K562 (cell line): ENCODE measurements around the gene NEUROD4. TPM values are rescaled to one million over a fixed set of nuclear protein-coding genes. Genes with fewer than 3 reads are reported as not detected.

Source experiments
- FOSL1 ChIP-seq: fragments of 200-800 bp; sonication (Bioruptor generic); conservative IDR thresholded peaks from 2 replicates; pipeline ENCODE4 v1.6.1; 2016; ENCODE audit warnings: missing genetic modification characterization, missing compliant biosample characterization
- RAD51 ChIP-seq: fragments of 450-650 bp; IDR thresholded peaks from 2 replicates; pipeline ENCODE4 v1.7.1; 2016; ENCODE audit warnings: low read depth, mild to moderate bottlenecking, borderline replicate concordance
- SAFB2 ChIP-seq: fragments of 200-400 bp; formaldehyde crosslinking; IDR thresholded peaks from 2 replicates; pipeline ENCODE4 v1.6.1; 2018; ENCODE audit warnings: borderline replicate concordance, low read length, low read depth, moderate library complexity; ENCODE audit not compliant: severe bottlenecking
- ZNF583 ChIP-seq: fragments of 250-450 bp; sonication (Bioruptor Pico); IDR thresholded peaks from 2 replicates; pipeline ENCODE4 v1.4.0; 2020
- ZZZ3 ChIP-seq: fragments of 450-650 bp; IDR thresholded peaks from 2 replicates; pipeline ENCODE4 v1.6.1; 2016; ENCODE audit warnings: antibody characterized with exemption, mild to moderate bottlenecking, moderate library complexity
- polyA plus RNA-seq, 8 experiments: library from polyadenylated mRNA; depleted of rRNA in 4 of 8; stranded (reverse) in 5 of 8; unstranded in 3 of 8; fragments of >200 nt; fragmentation: Nextera tagmentation in 2 of 8; fragmentation: Illumina TruSeq in 1 of 8; extraction: Ambion mirVana in 2 of 8; extraction: Trizol in 1 of 8; gene quantifications; 2 replicates each; pipeline versions ENCODE4 v1.2.1 to v1.2.3, GENCODE V29; 2011 to 2014; ENCODE audit warnings: inconsistent platforms in 1 of 8, missing spikeins in 1 of 8
- total RNA-seq, 7 experiments: library from RNA; depleted of rRNA in 6 of 7; stranded (reverse); fragments of >200 nt in 6 of 7; fragmentation: Illumina TruSeq in 2 of 7; extraction: Trizol in 2 of 7; gene quantifications; 2 replicates each; pipeline versions ENCODE4 v1.2.1 to v1.2.3, GENCODE V29; 2011 to 2021; ENCODE audit warnings: low replicate concordance in 1 of 7
- TF ChIP-seq, protein P1 (sequence below): fragments of 450-650 bp; IDR thresholded peaks from 2 replicates; pipeline ENCODE4 v1.7.1; 2018; ENCODE audit warnings: mild to moderate bottlenecking, low read depth; ENCODE audit not compliant: partially characterized antibody
- TF ChIP-seq, protein P2 (sequence below): fragments of 250-450 bp; sonication (Bioruptor Pico); IDR thresholded peaks from 2 replicates; pipeline ENCODE4 v1.8.0; 2021; ENCODE audit warnings: mild to moderate bottlenecking, moderate library complexity
- TF ChIP-seq, protein P3 (sequence below): fragments of 450-650 bp; formaldehyde crosslinking; IDR thresholded peaks from 2 replicates; pipeline ENCODE4 v1.4.0; 2020; ENCODE audit warnings: mild to moderate bottlenecking, moderate library complexity

The NEUROD4 gene
- total and polyA plus RNA-seq, 9 of the 15 experiments (the other 6 are each of a cell fraction or from before 2014, with no cell fraction given), result not detected

DNA sequence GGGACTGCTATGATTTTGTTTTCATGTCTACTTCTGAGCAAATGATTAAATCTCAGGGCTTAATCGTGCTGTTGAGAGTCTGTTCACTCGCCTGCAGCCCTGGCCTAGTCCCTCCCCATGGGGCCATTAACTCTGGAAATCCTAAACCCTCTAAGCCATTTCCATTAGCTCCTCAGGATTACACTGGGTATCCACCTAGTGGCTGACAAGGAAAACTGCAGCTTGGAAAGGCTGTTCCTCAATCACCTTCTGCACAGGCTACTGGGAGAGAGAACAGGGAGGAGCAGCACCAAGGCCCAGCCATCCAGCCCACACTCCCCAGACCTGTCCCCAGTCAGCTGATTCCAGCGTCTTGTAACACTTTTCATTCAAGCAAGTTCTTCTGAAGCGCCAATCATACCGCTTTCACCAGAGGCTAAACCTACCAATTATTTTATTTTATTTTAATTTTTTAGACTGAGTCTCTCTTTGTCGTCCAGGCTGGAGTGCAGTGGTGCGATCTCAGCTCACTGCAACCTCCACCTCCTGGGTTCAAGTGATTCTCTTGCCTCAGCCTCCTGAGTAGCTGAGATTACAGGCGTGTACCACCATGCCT is 48.7 kb downstream of the NEUROD4 start (continued):
- TF ChIP-seq, protein P1, sequence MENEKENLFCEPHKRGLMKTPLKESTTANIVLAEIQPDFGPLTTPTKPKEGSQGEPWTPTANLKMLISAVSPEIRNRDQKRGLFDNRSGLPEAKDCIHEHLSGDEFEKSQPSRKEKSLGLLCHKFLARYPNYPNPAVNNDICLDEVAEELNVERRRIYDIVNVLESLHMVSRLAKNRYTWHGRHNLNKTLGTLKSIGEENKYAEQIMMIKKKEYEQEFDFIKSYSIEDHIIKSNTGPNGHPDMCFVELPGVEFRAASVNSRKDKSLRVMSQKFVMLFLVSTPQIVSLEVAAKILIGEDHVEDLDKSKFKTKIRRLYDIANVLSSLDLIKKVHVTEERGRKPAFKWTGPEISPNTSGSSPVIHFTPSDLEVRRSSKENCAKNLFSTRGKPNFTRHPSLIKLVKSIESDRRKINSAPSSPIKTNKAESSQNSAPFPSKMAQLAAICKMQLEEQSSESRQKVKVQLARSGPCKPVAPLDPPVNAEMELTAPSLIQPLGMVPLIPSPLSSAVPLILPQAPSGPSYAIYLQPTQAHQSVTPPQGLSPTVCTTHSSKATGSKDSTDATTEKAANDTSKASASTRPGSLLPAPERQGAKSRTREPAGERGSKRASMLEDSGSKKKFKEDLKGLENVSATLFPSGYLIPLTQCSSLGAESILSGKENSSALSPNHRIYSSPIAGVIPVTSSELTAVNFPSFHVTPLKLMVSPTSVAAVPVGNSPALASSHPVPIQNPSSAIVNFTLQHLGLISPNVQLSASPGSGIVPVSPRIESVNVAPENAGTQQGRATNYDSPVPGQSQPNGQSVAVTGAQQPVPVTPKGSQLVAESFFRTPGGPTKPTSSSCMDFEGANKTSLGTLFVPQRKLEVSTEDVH, result no peak
- no peak for TF ChIP-seq ZNF583
- no peak for TF ChIP-seq RAD51
- TF ChIP-seq, protein P2, sequence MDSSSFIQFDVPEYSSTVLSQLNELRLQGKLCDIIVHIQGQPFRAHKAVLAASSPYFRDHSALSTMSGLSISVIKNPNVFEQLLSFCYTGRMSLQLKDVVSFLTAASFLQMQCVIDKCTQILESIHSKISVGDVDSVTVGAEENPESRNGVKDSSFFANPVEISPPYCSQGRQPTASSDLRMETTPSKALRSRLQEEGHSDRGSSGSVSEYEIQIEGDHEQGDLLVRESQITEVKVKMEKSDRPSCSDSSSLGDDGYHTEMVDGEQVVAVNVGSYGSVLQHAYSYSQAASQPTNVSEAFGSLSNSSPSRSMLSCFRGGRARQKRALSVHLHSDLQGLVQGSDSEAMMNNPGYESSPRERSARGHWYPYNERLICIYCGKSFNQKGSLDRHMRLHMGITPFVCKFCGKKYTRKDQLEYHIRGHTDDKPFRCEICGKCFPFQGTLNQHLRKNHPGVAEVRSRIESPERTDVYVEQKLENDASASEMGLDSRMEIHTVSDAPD (CRISPR knock-in tag), result no peak
- no peak for TF ChIP-seq FOSL1
- no peak for TF ChIP-seq ZZZ3
- no peak for TF ChIP-seq SAFB2
- TF ChIP-seq, protein P3, sequence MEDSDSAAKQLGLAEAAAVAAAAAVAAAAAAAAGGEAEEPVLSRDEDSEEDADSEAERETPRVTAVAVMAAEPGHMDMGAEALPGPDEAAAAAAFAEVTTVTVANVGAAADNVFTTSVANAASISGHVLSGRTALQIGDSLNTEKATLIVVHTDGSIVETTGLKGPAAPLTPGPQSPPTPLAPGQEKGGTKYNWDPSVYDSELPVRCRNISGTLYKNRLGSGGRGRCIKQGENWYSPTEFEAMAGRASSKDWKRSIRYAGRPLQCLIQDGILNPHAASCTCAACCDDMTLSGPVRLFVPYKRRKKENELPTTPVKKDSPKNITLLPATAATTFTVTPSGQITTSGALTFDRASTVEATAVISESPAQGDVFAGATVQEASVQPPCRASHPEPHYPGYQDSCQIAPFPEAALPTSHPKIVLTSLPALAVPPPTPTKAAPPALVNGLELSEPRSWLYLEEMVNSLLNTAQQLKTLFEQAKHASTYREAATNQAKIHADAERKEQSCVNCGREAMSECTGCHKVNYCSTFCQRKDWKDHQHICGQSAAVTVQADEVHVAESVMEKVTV (CRISPR knock-in tag), result peak; percentile 48
- TF ChIP-seq, all 486 proteins: peak for 9
